ENCODE results near the gene DKK3. TPM values are rescaled to one million over a fixed set of nuclear protein-coding genes. Genes with fewer than 3 reads are reported as not detected.

DKK3 gene
- polyA plus RNA-seq, 1 donor = 49.7 TPM

- no peak for DNase-seq
These were observed 70.5 kb downstream of the DKK3 start for GRCh38 chr11:11937957-11938356.

GRCh38 chr11:11937433-11937832, 71.0 kb downstream of the DKK3 start:
- DNase-seq = no peak

GRCh38 chr11:11935536-11935935, 72.9 kb downstream of the DKK3 start:
- no peak for DNase-seq

GRCh38 chr11:11931461-11932055, 76.9 kb downstream of the DKK3 start:
- peak; percentile 52 for DNase-seq

GRCh38 chr11:11929920-11930319, 78.5 kb downstream of the DKK3 start:
- no peak for DNase-seq

GRCh38 chr11:11923828-11924227, 84.6 kb downstream of the DKK3 start:
- no peak for DNase-seq

- DNase-seq = no peak
These were observed 91.4 kb downstream of the DKK3 start for GRCh38 chr11:11916981-11917399.

- DNase-seq = no peak
These were observed 92.8 kb downstream of the DKK3 start for GRCh38 chr11:11915625-11916024.

GRCh38 chr11:11913395-11913794, 95.0 kb downstream of the DKK3 start:
- no peak for DNase-seq

Other genes starting within 250 kb of the DKK3 start
- gene USP47, start 166.7 kb downstream of the DKK3 start, polyA plus RNA-seq (ENCODE audit: insufficient read length) = 57.3 TPM
- gene MICAL2, start 102.0 kb upstream of the DKK3 start, polyA plus RNA-seq (ENCODE audit: insufficient read length) = 20.3 TPM

Measured in hindlimb muscle (tissue), 1 donor.